HCT116 (cell line): ENCODE results near the gene C2orf81. TPM values are rescaled to one million over a fixed set of nuclear protein-coding genes. Genes with fewer than 3 reads are reported as not detected.

Experiments used
- ATAC-seq: fragments of 200-7000 bp; cut with Tn5 transposase; 2 replicates; pipeline ENCODE4 v1.9.1; 2020; ENCODE audit warnings: mild to moderate bottlenecking, moderate library complexity
- BruUV-seq: library from RNA; stranded (reverse); fragments of 400-500 nt; replicated peaks from 2 replicates; lab custom pipeline; 2021; lab: Mats Ljungman, UMichigan
- CTCF ChIA-PET: fragments of 300-600 bp; sonication (Branson Sonifier 250); formaldehyde crosslinking; loops from one replicate; lab custom pipeline; 2021; ENCODE audit warnings: antibody characterized with exemption; lab: Charles Lee
- POLR2A ChIA-PET: fragments of 300-600, 350-600 bp; sonication (Branson Sonifier 250); formaldehyde crosslinking; loops from one replicate; lab custom pipeline; 2021; ENCODE audit warnings: antibody characterized with exemption; lab: Charles Lee
- RAD21 ChIA-PET, 2 experiments: fragments of 300-600 bp; sonication (Branson Sonifier 250); formaldehyde crosslinking; loops; one replicate each; lab custom pipeline; 2023; ENCODE audit warnings: low total read pairs in 2 of 2; ENCODE audit not compliant: uncharacterized antibody in 2 of 2, unreplicated experiment in 2 of 2, low non-redundant PET in 1 of 2; lab: Charles Lee
- DNase-seq: peaks from one replicate; pipeline ENCODE4 v3.0.0-alpha.2; 2010; ENCODE audit warnings: low read depth, low spot score
- H2AFZ ChIP-seq: fragments of 200-600 bp; shearing (Covaris generic), sonication (generic); 2 replicates; pipeline ENCODE4 v1.6.1; 2017; ENCODE audit warnings: low read depth, mixed run types, mixed read lengths, antibody characterized with exemption, low read length; ENCODE audit not compliant: poor library complexity, severe bottlenecking
- H3K27ac ChIP-seq: 2 replicates; pipeline ENCODE4 v1.5.1; 2012; ENCODE audit warnings: low read depth, low read length
- H3K27me3 ChIP-seq: fragments of 200-600 bp; sonication (generic); 2 replicates; pipeline ENCODE4 v1.6.1; 2016; ENCODE audit warnings: mixed run types, low read length, mixed read lengths; ENCODE audit not compliant: insufficient read depth
- H3K36me3 ChIP-seq, 2 experiments: fragments of 200-500 bp in 1 of 2; fragments of 200-600 bp in 1 of 2; sonication (Bioruptor generic) in 1 of 2; sonication (generic) in 1 of 2; 2 replicates each; pipeline versions ENCODE4 v1.5.1 to v1.6.1; 2014 to 2016; ENCODE audit warnings: low read length in 2 of 2, inconsistent platforms in 1 of 2, mixed read lengths in 1 of 2, mixed run types in 1 of 2; ENCODE audit not compliant: insufficient read depth in 2 of 2, control insufficient read depth in 1 of 2
- H3K4me1 ChIP-seq, 2 experiments: fragments of 200-600 bp in 1 of 2; sonication (generic) in 1 of 2; 2 replicates each; pipeline versions ENCODE4 v1.5.1 to v1.6.1; 2012 to 2017; ENCODE audit warnings: low read length in 2 of 2, inconsistent platforms in 1 of 2, mild to moderate bottlenecking in 1 of 2, mixed read lengths in 1 of 2, mixed run types in 1 of 2, moderate library complexity in 1 of 2; ENCODE audit not compliant: insufficient read depth in 2 of 2, control insufficient read depth in 1 of 2
- H3K4me2 ChIP-seq: fragments of 200-600 bp; sonication (generic); 2 replicates; pipeline ENCODE4 v1.6.1; 2017; ENCODE audit warnings: mixed run types, low read length, mixed read lengths
- H3K4me3 ChIP-seq, 2 experiments: fragments of 200-600 bp in 1 of 2; sonication (generic) in 1 of 2; replicated peaks in 1 of 2; 2 replicates each; pipeline ENCODE4 v1.5.1; 2011 to 2016; ENCODE audit warnings: low read length in 2 of 2, control low read depth in 1 of 2, low read depth in 1 of 2, mild to moderate bottlenecking in 1 of 2, mixed read lengths in 1 of 2, mixed run types in 1 of 2
- H3K79me2 ChIP-seq: fragments of 200-600 bp; sonication (generic); 2 replicates; pipeline ENCODE4 v1.6.1; 2017; ENCODE audit warnings: mild to moderate bottlenecking, mixed run types, low read length, moderate library complexity, mixed read lengths; ENCODE audit not compliant: insufficient read depth
- H3K9ac ChIP-seq: fragments of 200-600 bp; sonication (generic); 2 replicates; pipeline ENCODE4 v1.6.1; 2016; ENCODE audit warnings: low read length, mixed read lengths
- H3K9me2 ChIP-seq: fragments of 200-600 bp; sonication (generic), shearing (Covaris generic); 2 replicates; pipeline ENCODE4 v1.6.1; 2017; ENCODE audit warnings: mixed run types, mild to moderate bottlenecking, moderate library complexity; ENCODE audit not compliant: insufficient read depth
- H3K9me3 ChIP-seq, 2 experiments: fragments of 200-500 bp in 1 of 2; fragments of 200-600 bp in 1 of 2; sonication (Bioruptor generic) in 1 of 2; sonication (generic) in 1 of 2; 2 replicates each; pipeline ENCODE4 v1.6.1; 2014 to 2017; ENCODE audit warnings: low read length in 2 of 2, mixed read lengths in 2 of 2, inconsistent platforms in 1 of 2, low read depth in 1 of 2, mild to moderate bottlenecking in 1 of 2, mixed run types in 1 of 2, moderate library complexity in 1 of 2; ENCODE audit not compliant: control insufficient read depth in 1 of 2, insufficient read depth in 1 of 2
- H4K20me1 ChIP-seq: fragments of 200-600 bp; sonication (generic), shearing (Covaris generic); 2 replicates; pipeline ENCODE4 v1.6.1; 2017; ENCODE audit warnings: mixed run types, mild to moderate bottlenecking, moderate library complexity; ENCODE audit not compliant: insufficient read depth
- CBX3 ChIP-seq: IDR thresholded peaks from 2 replicates; pipeline ENCODE4 v1.6.1; 2012; ENCODE audit warnings: low read depth
- CEBPB ChIP-seq: IDR thresholded peaks from 2 replicates; pipeline ENCODE4 v1.6.1; 2012; ENCODE audit warnings: low read depth
- EGR1 ChIP-seq: IDR thresholded peaks from 2 replicates; pipeline ENCODE4 v1.6.1; 2012; ENCODE audit warnings: low read depth
- EZH2 ChIP-seq: fragments of 200-600 bp; sonication (generic); IDR thresholded peaks from 2 replicates; pipeline ENCODE4 v1.6.1; 2017; ENCODE audit warnings: antibody characterized with exemption, mixed run types
- EZH2phosphoT487 ChIP-seq: fragments of 200-600 bp; IDR thresholded peaks from 2 replicates; pipeline ENCODE4 v1.6.1; 2018; ENCODE audit warnings: antibody characterized with exemption, borderline replicate concordance
- FOSL1 ChIP-seq: IDR thresholded peaks from 2 replicates; pipeline ENCODE4 v1.6.1; 2012; ENCODE audit warnings: low read depth
- JUND ChIP-seq: IDR thresholded peaks from 2 replicates; pipeline ENCODE4 v1.6.1; 2012
- MAX ChIP-seq: IDR thresholded peaks from 2 replicates; pipeline ENCODE4 v1.6.1; 2012
- POLR2A ChIP-seq: IDR thresholded peaks from 2 replicates; pipeline ENCODE4 v1.7.0; 2011; ENCODE audit warnings: borderline replicate concordance; ENCODE audit not compliant: insufficient read depth, insufficient read length; ENCODE audit errors: extremely low read depth
- RAD21 ChIP-seq: IDR thresholded peaks from 2 replicates; pipeline ENCODE4 v1.6.1; 2012; ENCODE audit warnings: low read depth, mild to moderate bottlenecking
- SIN3A ChIP-seq: IDR thresholded peaks from 2 replicates; pipeline ENCODE4 v1.6.1; 2012; ENCODE audit warnings: low read depth
- SP1 ChIP-seq: IDR thresholded peaks from 2 replicates; pipeline ENCODE4 v1.6.1; 2012; ENCODE audit warnings: low read depth
- ZFX ChIP-seq: fragments of 450-650 bp; IDR thresholded peaks from 2 replicates; pipeline ENCODE4 v1.6.1; 2017
- ZNF274 ChIP-seq: fragments of 200-500 bp; sonication (Bioruptor generic); IDR thresholded peaks from 2 replicates; pipeline ENCODE4 v1.6.1; 2014; ENCODE audit warnings: mild to moderate bottlenecking, low read depth, low read length, inconsistent platforms
- intact Hi-C: fragments of 100-400 bp; cut with micrococcal nuclease; formaldehyde crosslinking; loops from 2 replicates; pipeline ENCODE4 v1.10.0; 2022
- total RNA-seq: library from RNA; stranded (reverse); gene quantifications from one replicate; pipeline ENCODE4 v1.2.1, GENCODE V29; 2021; ENCODE audit not compliant: unreplicated experiment

C2orf81 gene
- total RNA-seq, 1 experiment from 2014 or later, result 6.5 TPM

DNA sequence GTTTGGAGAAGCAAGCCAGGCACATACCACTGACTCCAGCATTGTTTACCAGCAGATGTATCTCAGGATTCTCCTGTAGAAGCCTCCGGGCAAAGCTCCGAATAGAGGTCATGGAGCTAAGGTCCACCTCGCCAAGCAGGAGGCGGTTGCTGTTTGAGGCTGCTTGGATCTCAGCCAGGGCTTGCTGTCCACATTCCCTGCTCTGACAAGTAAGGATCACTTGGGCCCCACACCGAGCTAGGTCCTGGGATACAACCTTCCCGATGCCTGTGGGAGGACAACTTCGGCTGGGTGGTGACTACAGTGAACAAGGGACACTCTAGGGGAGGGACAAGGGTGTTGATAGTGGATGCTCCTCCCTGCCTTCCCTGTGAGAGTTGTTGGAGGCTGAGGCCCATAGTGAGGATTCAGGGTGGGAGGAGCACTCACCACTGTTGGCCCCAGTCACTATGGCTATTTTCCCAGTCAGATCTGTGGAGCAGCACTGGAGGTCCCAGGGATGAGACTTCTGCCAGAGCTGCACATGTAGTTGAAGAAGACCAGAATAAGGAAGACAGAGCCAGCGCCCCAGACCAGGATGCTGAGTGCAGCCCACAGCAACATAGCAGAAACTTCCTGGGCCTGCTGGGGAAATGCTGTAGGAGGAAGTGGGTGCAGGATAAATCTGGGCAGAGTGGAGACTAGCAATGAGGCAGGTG lies 8.3 kb downstream of the C2orf81 start:
- TF ChIP-seq SP1 (no peak), EGR1 (no peak), JUND (no peak), ZNF274 (no peak)
- Histone ChIP-seq H3K36me3 (no peaks in the 10 kb centered on the region), H3K9ac (no peak overlapping the region), H3K9me3 (no peaks in the 10 kb centered on the region), H4K20me1 (no peaks in the 10 kb centered on the region), H3K4me1 (no peaks in the 10 kb centered on the region), H3K27me3 (no peaks in the 10 kb centered on the region), H2AFZ (no peak overlapping the region), H3K4me2 (no peak overlapping the region), H3K79me2 (no peaks in the 10 kb centered on the region), H3K27ac (no peak overlapping the region), H3K4me3 (no peak overlapping the region), H3K9me2 (no peaks in the 10 kb centered on the region)
- DNase-seq (no peak), ATAC-seq (no peak)
- RAD21 ChIA-PET, result no interaction called here
- intact Hi-C loops, result no loop called here
- CTCF ChIA-PET, result interaction anchor here (0.7 kb wide), 1 partner anchor 21 kb away, joined by 3 read pairs; no protein-coding TSS in a partner anchor
- POLR2A ChIA-PET, result no interaction called here
- no TSS peak for BruUV-seq

- ATAC-seq, result no peak
- BruUV-seq, result no TSS peak
Observed at GRCh38 chr2:74407682-74408081, 13.7 kb downstream of the C2orf81 start.

More at GRCh38 chr2:74407682-74408081, 13.7 kb downstream of the C2orf81 start:
- Histone ChIP-seq H3K27ac (no peak overlapping the region), H3K9me2 (no peaks in the 10 kb centered on the region), H3K9ac (no peak overlapping the region), H3K27me3 (no peaks in the 10 kb centered on the region), H3K4me2 (no peak overlapping the region), H2AFZ (no peak overlapping the region), H3K4me1 (peaks cover 0 to 11% of the 10 kb centered on the region in 2 experiments; a peak in 2 of 4 replicates), H3K4me3 (no peak overlapping the region), H4K20me1 (no peaks in the 10 kb centered on the region), H3K79me2 (no peaks in the 10 kb centered on the region)
- RAD21 ChIA-PET, result no interaction called here
- CTCF ChIA-PET, result no interaction called here
- POLR2A ChIA-PET, result no interaction called here
- no peak for TF ChIP-seq ZFX
- no peak for TF ChIP-seq FOSL1
- no peak for TF ChIP-seq MAX
- TF ChIP-seq CBX3, result no peak
- no peak for TF ChIP-seq SIN3A
- no peak for TF ChIP-seq JUND
- no peak for TF ChIP-seq EZH2
- no peak for TF ChIP-seq EZH2phosphoT487
- TF ChIP-seq SP1, result no peak
- no peak for TF ChIP-seq ZNF274
- TF ChIP-seq CEBPB, result no peak
- TF ChIP-seq POLR2A, result no peak
- no peak for TF ChIP-seq RAD21
- TF ChIP-seq, all 23 proteins: peak for 0
- no peaks in the 10 kb centered on the region for H3K9me3 ChIP-seq
- intact Hi-C loops, result no loop called here
- DNase-seq, result no peak
- H3K36me3 ChIP-seq, result no peaks in the 10 kb centered on the region
